Ishikawa (cell line): ENCODE data around the gene GARIN3.

Experiments
- CEBPB ChIP-seq: IDR thresholded peaks from 2 replicates; pipeline ENCODE4 v1.6.1; 2012
- CREB1 ChIP-seq: IDR thresholded peaks from 2 replicates; pipeline ENCODE4 v1.6.1; 2012; ENCODE audit warnings: low read depth
- EGR1 ChIP-seq: IDR thresholded peaks from 2 replicates; pipeline ENCODE4 v1.6.1; 2012
- EP300 ChIP-seq: IDR thresholded peaks from 2 replicates; pipeline ENCODE4 v1.6.1; 2012; ENCODE audit warnings: borderline replicate concordance
- FOXM1 ChIP-seq: IDR thresholded peaks from 2 replicates; pipeline ENCODE4 v1.6.1; 2012; ENCODE audit warnings: low read depth, borderline replicate concordance
- NFIC ChIP-seq: IDR thresholded peaks from 2 replicates; pipeline ENCODE4 v1.6.1; 2012
- RAD21 ChIP-seq: IDR thresholded peaks from 2 replicates; pipeline ENCODE4 v1.6.1; 2012; ENCODE audit warnings: low read depth
- REST ChIP-seq: IDR thresholded peaks from 2 replicates; pipeline ENCODE4 v1.6.1; 2012; ENCODE audit warnings: low read depth, mild to moderate bottlenecking
- TAF1 ChIP-seq: IDR thresholded peaks from 2 replicates; pipeline ENCODE4 v1.6.1; 2012; ENCODE audit warnings: low read depth, mild to moderate bottlenecking
- TCF12 ChIP-seq: IDR thresholded peaks from 2 replicates; pipeline ENCODE4 v1.6.1; 2012; ENCODE audit warnings: low read depth
- TEAD4 ChIP-seq: IDR thresholded peaks from 2 replicates; pipeline ENCODE4 v1.6.1; 2012
- USF1 ChIP-seq: IDR thresholded peaks from 2 replicates; pipeline ENCODE4 v1.6.1; 2012
- YY1 ChIP-seq: IDR thresholded peaks from 2 replicates; pipeline ENCODE4 v1.6.1; 2012; ENCODE audit warnings: low read depth
- ZBTB7A ChIP-seq: IDR thresholded peaks from 2 replicates; pipeline ENCODE4 v1.6.1; 2012; ENCODE audit warnings: low read depth
- TF ChIP-seq, protein P1 (sequence below): IDR thresholded peaks from 2 replicates; pipeline ENCODE4 v1.6.1; 2012

The GARIN3 gene

GRCh38 chr5:157166214-157167213 is at the start of gene GARIN3:
TSS of gene GARIN3 (minus strand) at chr5:157166264. CDS start at chr5:157166168, 96 bp downstream.
- no peak for TF ChIP-seq REST
- no peak for TF ChIP-seq NFIC
- TF ChIP-seq RAD21, result no peak
- no peak for TF ChIP-seq ZBTB7A
- no peak for TF ChIP-seq USF1
- TF ChIP-seq CEBPB, result no peak
- no peak for TF ChIP-seq TAF1
- TF ChIP-seq CREB1, result no peak
- TF ChIP-seq EP300, result no peak
- TF ChIP-seq FOXM1, result no peak

- no peak for TF ChIP-seq CEBPB
- no peak for TF ChIP-seq ZBTB7A
- no peak for TF ChIP-seq REST
- TF ChIP-seq CREB1, result no peak
- TF ChIP-seq TEAD4, result no peak
- TF ChIP-seq TAF1, result no peak
- no peak for TF ChIP-seq TCF12
- TF ChIP-seq YY1, result no peak
- TF ChIP-seq RAD21, result no peak
- no peak for TF ChIP-seq USF1
- TF ChIP-seq, protein P1, sequence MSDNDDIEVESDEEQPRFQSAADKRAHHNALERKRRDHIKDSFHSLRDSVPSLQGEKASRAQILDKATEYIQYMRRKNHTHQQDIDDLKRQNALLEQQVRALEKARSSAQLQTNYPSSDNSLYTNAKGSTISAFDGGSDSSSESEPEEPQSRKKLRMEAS, result no peak
- no peak for TF ChIP-seq EGR1
- no peak for TF ChIP-seq FOXM1
- TF ChIP-seq NFIC, result no peak
- TF ChIP-seq EP300, result no peak
These were observed 49.6 kb upstream of the GARIN3 start for GRCh38 chr5:157215514-157216167.

GRCh38 chr5:157214861-157215513 is 48.9 kb upstream of the GARIN3 start:
- TF ChIP-seq CREB1 (no peak), EGR1 (no peak), EP300 (no peak), RAD21 (no peak), TCF12 (no peak), REST (no peak), ZBTB7A (no peak), TAF1 (no peak), YY1 (no peak), TEAD4 (no peak), USF1 (no peak), FOXM1 (no peak), CEBPB (no peak), NFIC (no peak)
- TF ChIP-seq, protein P1, result no peak
